ENCODE results near the gene SPNS1. TPM values are rescaled to one million over a fixed set of nuclear protein-coding genes. Genes with fewer than 3 reads are reported as not detected.
"Not testable (repeated sequence)": the region's sequence is repeated elsewhere in the genome, so short reads cannot be mapped to it uniquely, and the experiment has no call there.

SPNS1 gene
- total RNA-seq, 6 experiments from 2014 or later: 36.9 to 43.0 (median 39.9) TPM

DNA sequence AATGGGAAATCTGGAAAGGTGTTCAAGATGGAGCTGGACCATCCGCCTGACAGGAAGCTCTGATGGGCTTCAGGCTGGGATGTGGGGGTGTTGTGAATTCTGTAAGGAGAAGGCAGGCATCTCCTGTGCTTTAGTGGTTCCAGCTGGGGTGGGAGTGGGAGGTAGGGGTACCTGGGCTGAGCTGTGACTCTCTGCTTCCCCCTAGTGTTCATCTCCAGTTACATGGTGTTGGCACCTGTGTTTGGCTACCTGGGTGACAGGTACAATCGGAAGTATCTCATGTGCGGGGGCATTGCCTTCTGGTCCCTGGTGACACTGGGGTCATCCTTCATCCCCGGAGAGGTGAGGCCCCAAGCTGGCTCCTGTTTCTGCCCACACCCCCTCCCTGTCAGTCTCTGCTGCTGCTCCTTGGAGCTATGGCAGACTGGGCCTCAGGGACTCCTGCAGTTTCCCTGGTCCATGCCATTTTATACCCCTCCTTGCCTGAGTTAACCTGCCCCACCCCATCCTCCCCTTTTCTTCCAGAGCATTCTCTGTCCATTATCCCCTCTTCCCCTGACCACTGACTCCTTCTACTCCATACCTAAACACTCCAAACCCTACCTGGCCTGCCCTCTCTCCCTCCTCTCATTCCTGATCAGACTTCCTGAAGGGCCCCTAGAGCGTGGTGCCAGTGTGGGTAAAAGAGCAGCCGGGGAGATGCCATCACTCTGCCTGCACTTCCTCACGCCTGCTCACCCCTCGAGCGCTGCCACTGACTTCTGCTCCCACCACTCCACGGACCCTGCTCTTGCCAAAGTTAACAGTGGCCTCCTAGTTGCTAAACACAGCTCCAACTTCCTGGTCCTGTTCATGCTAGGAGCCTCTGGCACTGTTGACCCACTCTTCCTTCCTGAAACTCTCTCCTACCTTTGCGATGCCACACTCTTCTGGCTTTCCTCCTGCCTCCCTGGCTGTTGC lies 3.4 kb downstream of the SPNS1 start:
- no peak overlapping the region for H3K27ac Mint-ChIP-seq
- no peak for DNase-seq
- peaks cover 21% of the 10 kb centered on the region for H3K36me3 Mint-ChIP-seq (ENCODE audit: low read depth)
- H3K4me1 Mint-ChIP-seq (ENCODE audit: low read depth): peaks cover 26% of the 10 kb centered on the region
- TF ChIP-seq, protein P1, sequence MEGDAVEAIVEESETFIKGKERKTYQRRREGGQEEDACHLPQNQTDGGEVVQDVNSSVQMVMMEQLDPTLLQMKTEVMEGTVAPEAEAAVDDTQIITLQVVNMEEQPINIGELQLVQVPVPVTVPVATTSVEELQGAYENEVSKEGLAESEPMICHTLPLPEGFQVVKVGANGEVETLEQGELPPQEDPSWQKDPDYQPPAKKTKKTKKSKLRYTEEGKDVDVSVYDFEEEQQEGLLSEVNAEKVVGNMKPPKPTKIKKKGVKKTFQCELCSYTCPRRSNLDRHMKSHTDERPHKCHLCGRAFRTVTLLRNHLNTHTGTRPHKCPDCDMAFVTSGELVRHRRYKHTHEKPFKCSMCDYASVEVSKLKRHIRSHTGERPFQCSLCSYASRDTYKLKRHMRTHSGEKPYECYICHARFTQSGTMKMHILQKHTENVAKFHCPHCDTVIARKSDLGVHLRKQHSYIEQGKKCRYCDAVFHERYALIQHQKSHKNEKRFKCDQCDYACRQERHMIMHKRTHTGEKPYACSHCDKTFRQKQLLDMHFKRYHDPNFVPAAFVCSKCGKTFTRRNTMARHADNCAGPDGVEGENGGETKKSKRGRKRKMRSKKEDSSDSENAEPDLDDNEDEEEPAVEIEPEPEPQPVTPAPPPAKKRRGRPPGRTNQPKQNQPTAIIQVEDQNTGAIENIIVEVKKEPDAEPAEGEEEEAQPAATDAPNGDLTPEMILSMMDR (IDR thresholded peaks at IDR 0.05): peak; percentile 65
- no peak overlapping the region for H3K4me3 Mint-ChIP-seq
- H3K27me3 Mint-ChIP-seq (ENCODE audit: insufficient read depth): no peaks in the 10 kb centered on the region; the same call in 1 of the 2 replicates
- no peaks in the 10 kb centered on the region for H3K9me3 Mint-ChIP-seq

DNA sequence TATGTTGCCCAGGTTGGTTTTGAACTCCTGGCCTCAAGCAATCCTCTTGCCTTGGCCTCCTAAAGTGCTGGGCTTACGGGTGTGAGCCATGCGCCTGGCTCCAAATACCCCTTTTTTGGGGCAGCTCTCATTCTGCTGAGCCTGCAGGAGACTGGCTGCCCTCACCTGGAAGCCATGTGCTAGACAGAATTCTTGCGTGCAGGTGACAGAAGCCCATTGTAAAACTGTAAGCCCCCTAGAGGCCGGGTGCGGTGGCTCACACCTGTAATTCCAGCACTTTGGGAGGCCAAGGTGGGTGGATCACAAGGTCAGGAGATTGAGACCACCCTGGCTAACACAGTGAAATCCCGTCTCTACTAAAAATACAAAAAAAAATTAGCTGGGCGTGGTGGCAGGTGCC lies 5.8 kb downstream of the SPNS1 start:
- H3K4me3 Mint-ChIP-seq; H3K27me3 Mint-ChIP-seq (ENCODE audit: insufficient read depth); H3K27ac Mint-ChIP-seq; DNase-seq; H3K9me3 Mint-ChIP-seq: not testable (repeated sequence)
- H3K36me3 Mint-ChIP-seq (ENCODE audit: low read depth): peaks cover 20% of the 10 kb centered on the region
- peaks cover 14% of the 10 kb centered on the region for H3K4me1 Mint-ChIP-seq (ENCODE audit: low read depth)
- TF ChIP-seq, protein P1 (IDR thresholded peaks at IDR 0.05): peak; percentile 46; the same call in 1 of the 2 replicates

DNA sequence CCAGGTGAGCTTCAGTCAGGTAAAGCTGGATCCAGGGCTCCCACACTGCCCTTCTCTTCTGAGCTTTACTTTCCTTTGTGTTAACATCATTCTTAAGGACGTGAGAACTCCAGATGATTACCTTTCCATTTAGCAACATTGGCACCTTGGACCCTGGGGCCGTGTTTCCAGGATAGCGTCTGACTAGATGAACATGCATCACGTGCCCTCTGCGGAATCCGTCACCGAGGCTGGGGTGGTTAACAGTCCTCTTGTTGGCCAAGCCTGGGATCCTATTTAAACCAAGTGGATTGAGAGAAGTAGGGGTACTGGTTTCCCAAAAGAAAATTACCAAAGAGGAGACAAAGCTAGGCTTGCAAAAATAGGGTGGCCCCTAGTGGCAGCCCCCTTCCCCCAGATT lies 6.4 kb downstream of the SPNS1 start:
- H3K4me1 Mint-ChIP-seq (ENCODE audit: low read depth): peaks cover 8% of the 10 kb centered on the region
- H3K36me3 Mint-ChIP-seq (ENCODE audit: low read depth): peaks cover 14% of the 10 kb centered on the region
- no peaks in the 10 kb centered on the region for H3K9me3 Mint-ChIP-seq
- no peak overlapping the region for H3K27ac Mint-ChIP-seq
- H3K4me3 Mint-ChIP-seq: no peak overlapping the region
- no peaks in the 10 kb centered on the region; the same call in 1 of the 2 replicates for H3K27me3 Mint-ChIP-seq (ENCODE audit: insufficient read depth)
- TF ChIP-seq, protein P1 (IDR thresholded peaks at IDR 0.05): no peak
- DNase-seq: no peak

DNA sequence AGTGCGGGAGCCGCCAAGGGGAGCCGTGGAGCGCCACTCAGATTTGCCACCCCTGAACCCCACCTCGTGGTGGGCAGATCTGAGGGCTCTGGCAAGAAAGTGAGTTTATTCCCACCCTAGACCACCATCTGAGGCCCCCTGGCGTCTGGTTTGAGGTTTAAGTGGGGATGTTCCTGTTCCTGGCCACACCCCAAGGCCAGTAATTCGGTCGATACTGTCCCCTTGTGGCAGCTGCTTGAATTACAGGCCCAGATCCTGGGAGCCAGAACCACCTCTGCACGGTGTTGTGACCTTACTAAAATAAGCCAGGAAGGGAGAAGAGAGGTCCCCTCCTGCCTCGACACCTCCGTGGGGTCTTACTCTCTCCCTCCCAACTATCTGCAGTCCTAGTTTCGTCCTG lies 6.9 kb downstream of the SPNS1 start:
- DNase-seq: no peak
- Mint-ChIP-seq H3K9me3 (no peaks in the 10 kb centered on the region), H3K27me3 (ENCODE audit: insufficient read depth) (no peaks in the 10 kb centered on the region; the same call in 1 of the 2 replicates)

DNA sequence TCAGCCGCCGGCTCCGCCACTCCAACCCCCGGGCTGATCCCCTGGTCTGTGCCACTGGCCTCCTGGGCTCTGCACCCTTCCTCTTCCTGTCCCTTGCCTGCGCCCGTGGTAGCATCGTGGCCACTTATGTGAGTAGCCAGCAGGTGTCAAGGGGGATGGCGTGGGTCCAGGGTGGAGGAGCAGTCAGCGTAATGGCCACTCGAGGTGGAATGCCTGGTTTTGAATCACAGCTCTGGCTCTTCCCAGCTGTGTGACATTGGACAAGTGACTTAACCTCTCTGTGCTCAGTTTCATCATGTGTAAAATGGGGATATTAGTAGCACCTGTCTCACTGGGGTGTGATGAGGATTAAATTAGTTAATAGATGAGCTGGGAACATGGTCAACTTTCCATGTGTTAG lies 7.8 kb downstream of the SPNS1 start:
- no peak overlapping the region for H3K27ac Mint-ChIP-seq
- TF ChIP-seq, protein P1 (IDR thresholded peaks at IDR 0.05): no peak

More for the DNA sequence above, 6.9 kb downstream of the SPNS1 start:
- TF ChIP-seq, protein P1 (IDR thresholded peaks at IDR 0.05): peak; percentile 86
- peaks cover 13% of the 10 kb centered on the region for H3K36me3 Mint-ChIP-seq (ENCODE audit: low read depth)
- H3K27ac Mint-ChIP-seq: no peak overlapping the region
- peaks cover 2% of the 10 kb centered on the region for H3K4me1 Mint-ChIP-seq (ENCODE audit: low read depth)
- H3K4me3 Mint-ChIP-seq: no peak overlapping the region

More for the DNA sequence above, 7.8 kb downstream of the SPNS1 start:
- no peaks in the 10 kb centered on the region for H3K4me1 Mint-ChIP-seq (ENCODE audit: low read depth)
- H3K4me3 Mint-ChIP-seq: no peak overlapping the region
- H3K9me3 Mint-ChIP-seq: peaks cover 6% of the 10 kb centered on the region
- peaks cover 20% of the 10 kb centered on the region for H3K36me3 Mint-ChIP-seq (ENCODE audit: low read depth)
- DNase-seq: no peak
- no peaks in the 10 kb centered on the region; the same call in 1 of the 2 replicates for H3K27me3 Mint-ChIP-seq (ENCODE audit: insufficient read depth)

All from HFFc6 (cell line).